NCI-H345 treated with DMSO at 0.1 percent for 48 hours (cell line): ENCODE measurements around the gene DAGLB.

ENCODE experiments used
- DNase-seq: peaks from one replicate; lab custom pipeline; 2025; ENCODE audit not compliant: unreplicated experiment; lab: John Stamatoyannopoulos, UW

Gene DAGLB

GRCh38 chr7:6432781-6433180, 15.0 kb downstream of the DAGLB start:
- DNase-seq = no peak

DNA sequence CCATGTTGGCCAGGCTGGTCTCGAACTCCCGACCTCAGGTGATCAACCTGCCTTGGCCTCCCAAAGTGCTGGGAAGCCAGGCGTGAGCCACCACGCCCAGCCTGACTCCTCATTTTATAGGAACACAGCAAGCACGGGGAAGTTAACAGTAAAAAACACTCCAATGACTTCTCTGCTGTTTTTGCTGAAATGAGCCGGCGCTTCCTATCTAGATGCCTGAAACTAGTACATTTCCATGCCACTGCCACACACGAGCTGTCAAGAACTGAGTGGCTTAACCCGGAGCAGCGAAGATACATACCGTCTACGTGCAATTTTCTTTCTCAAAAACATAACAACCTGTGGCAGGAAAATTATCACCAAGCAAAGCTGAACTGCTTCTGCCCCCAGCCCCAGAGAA, 16.8 kb downstream of the DAGLB start:
- no peak for DNase-seq

GRCh38 chr7:6430271-6430940, 17.3 kb downstream of the DAGLB start:
- no peak for DNase-seq

- DNase-seq = no peak
Observed at GRCh38 chr7:6425948-6426347, 21.8 kb downstream of the DAGLB start.

DNA sequence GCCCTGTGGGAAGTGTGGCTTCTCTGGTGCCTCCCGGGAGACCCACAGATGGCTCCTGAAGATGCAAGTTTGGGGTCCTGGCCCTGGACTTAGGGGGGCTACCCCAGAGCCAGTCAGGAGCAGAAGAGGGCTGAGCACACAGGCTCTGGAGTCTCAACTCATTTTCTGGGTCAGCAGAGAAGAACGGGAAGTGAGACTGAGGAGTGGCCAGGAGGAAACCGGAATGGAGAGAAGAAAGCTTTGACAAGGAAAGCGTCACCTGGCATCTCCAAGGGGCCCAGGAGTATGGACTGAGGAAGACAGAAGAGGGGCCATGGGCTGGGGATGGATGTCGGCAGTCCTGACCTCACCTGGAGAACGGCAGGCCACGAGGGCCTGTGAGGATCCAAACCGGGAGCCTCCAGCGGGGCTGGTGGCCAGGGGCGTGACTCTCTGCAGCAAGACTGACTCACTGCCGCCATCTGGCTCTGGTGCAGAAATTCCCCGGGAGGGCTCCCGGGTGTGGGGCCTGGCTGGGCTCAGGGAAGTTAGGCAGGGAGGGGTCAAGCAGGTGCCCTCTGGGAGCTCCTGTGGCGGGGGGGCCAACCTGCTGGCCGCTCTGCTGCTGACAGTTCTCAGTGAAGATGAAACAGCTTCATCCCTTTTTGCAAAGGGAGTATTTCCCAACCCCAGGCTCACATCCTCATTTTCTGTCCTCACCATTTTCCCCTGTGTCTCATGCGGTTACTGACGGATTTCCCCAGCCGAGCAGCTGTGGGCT, 23.6 kb downstream of the DAGLB start:
- no peak for DNase-seq

GRCh38 chr7:6422926-6423632, 24.7 kb downstream of the DAGLB start:
- DNase-seq = no peak

GRCh38 chr7:6422095-6422494, 25.7 kb downstream of the DAGLB start:
- no peak for DNase-seq

DNA sequence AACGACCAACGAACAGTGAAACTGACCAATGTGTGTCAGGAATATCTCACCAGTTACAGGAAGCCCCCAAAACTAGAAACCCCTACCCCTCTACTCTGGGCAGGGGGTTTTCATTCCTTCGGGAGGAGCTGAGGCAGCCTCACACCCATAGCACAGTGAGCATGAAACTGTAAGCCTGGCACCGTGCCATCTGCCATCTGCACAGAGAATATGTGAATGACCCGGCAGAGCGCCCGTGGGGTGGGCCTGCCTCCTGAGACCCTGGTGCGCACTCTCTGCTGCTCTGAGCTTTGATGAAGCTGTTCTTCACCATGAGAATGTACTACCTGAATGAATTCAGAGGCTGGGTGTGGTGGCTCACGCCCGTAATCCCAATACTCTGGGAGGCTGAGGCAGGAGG, 27.1 kb downstream of the DAGLB start:
- no peak for DNase-seq

GRCh38 chr7:6419310-6419773, 28.4 kb downstream of the DAGLB start:
- DNase-seq = no peak

DNA sequence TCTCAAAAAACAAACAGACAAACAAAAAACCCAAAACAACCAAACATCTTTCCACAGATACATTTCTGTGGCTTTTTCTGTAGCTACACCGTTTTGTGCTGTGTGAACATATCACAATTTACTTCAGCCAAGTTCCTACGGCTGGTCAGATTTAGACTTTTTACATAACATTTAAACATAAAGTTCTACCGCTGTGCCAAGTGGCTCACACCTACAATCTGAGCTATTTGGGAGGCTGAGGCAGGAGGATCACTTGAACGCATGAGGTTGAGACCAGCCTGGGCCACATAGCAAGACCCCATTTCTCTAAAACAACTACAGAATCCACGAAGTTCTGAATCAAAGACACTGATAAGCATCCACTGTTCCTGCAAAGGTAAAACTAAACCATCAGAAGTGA, 30.3 kb downstream of the DAGLB start:
- no peak for DNase-seq

GRCh38 chr7:6416516-6417145, 31.1 kb downstream of the DAGLB start:
- DNase-seq = no peak

DNA sequence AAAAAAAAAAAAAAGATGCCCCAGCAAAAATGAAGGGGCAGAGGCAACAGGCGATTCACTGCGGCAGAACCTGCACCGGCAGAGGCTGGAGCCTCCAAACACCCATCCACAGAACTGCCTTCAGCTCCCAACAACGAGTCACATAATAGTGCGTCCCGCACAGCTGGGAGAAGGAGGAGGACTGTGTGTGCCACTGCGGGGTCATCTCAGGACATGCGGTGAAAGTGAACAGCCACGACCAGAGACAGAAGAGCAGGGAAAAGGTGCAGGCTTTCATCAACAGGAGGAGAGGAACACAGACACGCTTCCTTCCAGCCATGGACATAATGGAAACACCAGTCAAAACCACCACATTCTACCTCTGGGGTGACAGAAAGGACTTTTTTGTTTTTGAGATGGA, 34.1 kb downstream of the DAGLB start:
- no peak for DNase-seq

GRCh38 chr7:6409944-6410693, 37.6 kb downstream of the DAGLB start:
- DNase-seq = no peak

DNA sequence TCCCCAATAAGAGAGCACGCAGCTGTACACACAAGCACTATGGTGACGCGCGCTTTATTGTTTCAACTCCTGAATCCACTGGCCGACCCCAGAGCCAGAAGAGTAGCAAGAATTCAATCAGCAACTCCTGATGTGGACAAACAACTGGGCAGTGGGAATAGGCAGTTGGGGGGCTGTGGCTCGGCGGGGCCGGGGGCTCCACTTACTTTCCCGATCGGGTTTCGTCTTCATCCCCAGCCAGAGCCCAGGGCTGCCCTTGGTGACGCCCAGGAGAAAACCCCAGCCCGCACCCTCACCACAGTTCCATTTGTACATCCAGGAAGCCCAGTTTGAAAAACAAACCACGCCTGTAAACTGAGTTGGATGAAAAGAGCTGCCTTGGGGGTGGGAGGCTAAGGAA, 38.7 kb downstream of the DAGLB start:
- DNase-seq = no peak

GRCh38 chr7:6407434-6407833, 40.3 kb downstream of the DAGLB start:
- DNase-seq = no peak

DNA sequence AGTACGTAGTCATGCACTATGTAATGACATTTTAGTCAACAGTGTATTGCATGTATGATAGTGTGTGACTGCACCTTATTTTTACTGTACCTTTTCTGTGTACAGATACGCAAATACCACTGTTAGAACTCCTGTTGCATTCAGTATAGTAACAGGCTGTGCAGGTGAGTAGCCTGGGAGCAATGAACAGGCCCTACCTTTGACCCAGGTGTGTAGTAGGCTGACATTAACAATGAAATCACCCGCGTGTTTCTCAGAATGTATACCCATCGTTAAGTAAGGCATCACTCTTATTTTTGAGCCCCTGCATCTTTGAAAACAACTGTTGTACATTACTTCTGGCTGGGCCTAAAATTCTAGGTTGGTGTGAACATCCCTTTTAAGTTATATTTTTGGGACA, 41.6 kb downstream of the DAGLB start:
- DNase-seq = no peak

DNA sequence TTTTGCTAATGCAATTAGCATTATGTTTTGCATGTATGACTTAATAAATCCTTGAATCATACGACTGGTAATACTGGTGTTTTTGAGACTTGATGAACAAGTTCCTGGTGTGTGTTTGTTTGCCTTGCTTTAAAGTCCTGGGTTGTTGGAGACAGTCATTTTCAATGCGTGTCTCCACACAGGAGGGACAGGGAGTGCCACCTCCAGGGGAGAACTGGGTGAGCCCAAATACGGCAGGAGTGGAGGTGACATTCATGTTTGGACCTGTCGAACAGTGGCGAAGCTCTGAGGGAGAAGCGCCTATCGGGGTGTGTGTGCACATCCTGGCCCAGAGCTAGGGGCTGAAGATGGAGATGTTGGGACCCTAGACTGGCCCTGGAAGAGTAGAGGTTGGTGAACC, 43.8 kb downstream of the DAGLB start:
- no peak for DNase-seq

GRCh38 chr7:6402741-6403140, 45.0 kb downstream of the DAGLB start:
- no peak for DNase-seq

- DNase-seq = no peak
Observed at GRCh38 chr7:6402041-6402440, 45.7 kb downstream of the DAGLB start.

DNA sequence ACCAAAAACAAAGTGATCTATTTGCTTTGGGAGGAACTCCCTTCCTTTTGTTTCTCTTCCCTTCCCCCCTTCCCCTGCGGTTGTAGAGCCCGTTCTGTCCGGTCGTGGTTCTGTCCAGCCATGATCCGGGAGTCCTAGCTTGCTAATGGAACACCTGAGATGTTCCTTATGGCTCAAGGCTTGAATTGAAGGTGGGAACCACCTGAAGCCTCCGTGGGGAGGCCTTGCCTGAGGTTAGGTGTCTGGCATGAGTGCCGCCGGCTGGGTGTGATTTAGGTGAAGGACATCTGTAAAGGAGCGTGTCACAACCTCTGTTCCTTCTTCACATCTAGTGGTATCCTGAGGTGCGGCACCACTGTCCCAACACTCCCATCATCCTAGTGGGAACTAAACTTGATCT, 46.2 kb downstream of the DAGLB start:
- DNase-seq = no peak
